Panc1 (cell line): ENCODE results near the gene PHOX2B. TPM values are rescaled to one million over a fixed set of nuclear protein-coding genes. Genes with fewer than 3 reads are reported as not detected.

Experiments used
- ATAC-seq: fragments of 200-7000 bp; cut with Tn5 transposase; 2 replicates; pipeline ENCODE4 v1.9.1; 2020; ENCODE audit warnings: mild to moderate bottlenecking, moderate library complexity
- BruUV-seq: library from RNA; stranded (reverse); fragments of 400-500 nt; replicated peaks from 2 replicates; lab custom pipeline; 2021; lab: Mats Ljungman, UMichigan
- CTCF ChIA-PET: fragments of 300-600 bp; sonication (Branson Sonifier 250); formaldehyde crosslinking; loops from one replicate; lab custom pipeline; 2022; ENCODE audit warnings: antibody characterized with exemption; lab: Charles Lee
- POLR2A ChIA-PET: fragments of 300-600 bp; sonication (Branson Sonifier 250); formaldehyde crosslinking; loops from one replicate; lab custom pipeline; 2022; ENCODE audit warnings: antibody characterized with exemption; lab: Charles Lee
- DNase-seq: peaks from one replicate; pipeline ENCODE4 v3.0.0-alpha.2; 2010; ENCODE audit warnings: low read depth, low spot score
- H3K27ac ChIP-seq: 2 replicates; pipeline ENCODE4 v1.5.1; 2011; ENCODE audit warnings: mild to moderate bottlenecking, low read length, inconsistent platforms
- H3K27me3 ChIP-seq: fragments of 200-500 bp; sonication (Bioruptor generic); 2 replicates; pipeline ENCODE4 v1.6.0; 2014; ENCODE audit warnings: low read length, inconsistent platforms; ENCODE audit not compliant: control insufficient read depth, insufficient read depth
- H3K36me3 ChIP-seq: fragments of 200-500 bp; sonication (Bioruptor generic); 2 replicates; pipeline ENCODE4 v1.5.1; 2014; ENCODE audit warnings: inconsistent platforms, mild to moderate bottlenecking, low read length, moderate library complexity; ENCODE audit not compliant: control insufficient read depth, insufficient read depth
- H3K4me1 ChIP-seq: 2 replicates; pipeline ENCODE4 v1.5.1; 2011; ENCODE audit warnings: inconsistent platforms, mild to moderate bottlenecking, low read length, moderate library complexity; ENCODE audit not compliant: control insufficient read depth, insufficient read depth
- H3K4me3 ChIP-seq, 2 experiments: 2 replicates each; pipeline ENCODE4 v1.5.1; 2011 to 2012; ENCODE audit warnings: low read depth in 2 of 2, low read length in 2 of 2, mild to moderate bottlenecking in 2 of 2, inconsistent platforms in 1 of 2, moderate library complexity in 1 of 2
- H3K9me3 ChIP-seq: fragments of 200-500 bp; sonication (Bioruptor generic); 2 replicates; pipeline ENCODE4 v1.5.1; 2014; ENCODE audit warnings: low read depth, mild to moderate bottlenecking, inconsistent platforms, low read length, moderate library complexity; ENCODE audit not compliant: control insufficient read depth, insufficient read depth
- POLR2AphosphoS5 ChIP-seq: IDR thresholded peaks from 2 replicates; pipeline ENCODE4 v1.6.1; 2012; ENCODE audit warnings: mild to moderate bottlenecking, low read depth, low read length, moderate library complexity
- SIN3A ChIP-seq: IDR thresholded peaks from 2 replicates; pipeline ENCODE4 v1.6.1; 2012; ENCODE audit warnings: low read depth, mild to moderate bottlenecking, low read length, moderate library complexity, borderline replicate concordance; ENCODE audit not compliant: insufficient read depth
- TCF7L2 ChIP-seq: IDR thresholded peaks from 2 replicates; pipeline ENCODE4 v1.6.1; 2011; ENCODE audit warnings: mild to moderate bottlenecking, low read depth, low read length, inconsistent platforms
- in situ Hi-C: cut with HindIII; loops from 2 replicates; pipeline ENCODE4 v1.10.0; 2016; ENCODE audit warnings: low sequenced_read_pairs, low pct_unique_long_range_greater_than_20kb
- intact Hi-C: fragments of 100-400 bp; cut with micrococcal nuclease; formaldehyde crosslinking; loops from one replicate; pipeline ENCODE4 v1.10.0; 2022; ENCODE audit not compliant: unreplicated experiment
- total RNA-seq: library from RNA; stranded (reverse); gene quantifications from one replicate; pipeline ENCODE4 v1.2.1, GENCODE V29; 2021; ENCODE audit not compliant: unreplicated experiment
- TF ChIP-seq, protein P1 (sequence below): fragments of 450-650 bp; IDR thresholded peaks from 2 replicates; pipeline ENCODE4 v1.5.1; 2017; ENCODE audit warnings: mild to moderate bottlenecking
- TF ChIP-seq, protein P2 (sequence below), 2 experiments: IDR thresholded peaks; 2 replicates each; pipeline ENCODE4 v1.6.1; 2011 to 2012; ENCODE audit warnings: low read depth in 2 of 2, control low read depth in 1 of 2, low read length in 1 of 2, mild to moderate bottlenecking in 1 of 2, moderate library complexity in 1 of 2; ENCODE audit not compliant: insufficient read depth in 1 of 2

Gene PHOX2B
- total RNA-seq, 1 experiment from 2014 or later, result not detected

DNA sequence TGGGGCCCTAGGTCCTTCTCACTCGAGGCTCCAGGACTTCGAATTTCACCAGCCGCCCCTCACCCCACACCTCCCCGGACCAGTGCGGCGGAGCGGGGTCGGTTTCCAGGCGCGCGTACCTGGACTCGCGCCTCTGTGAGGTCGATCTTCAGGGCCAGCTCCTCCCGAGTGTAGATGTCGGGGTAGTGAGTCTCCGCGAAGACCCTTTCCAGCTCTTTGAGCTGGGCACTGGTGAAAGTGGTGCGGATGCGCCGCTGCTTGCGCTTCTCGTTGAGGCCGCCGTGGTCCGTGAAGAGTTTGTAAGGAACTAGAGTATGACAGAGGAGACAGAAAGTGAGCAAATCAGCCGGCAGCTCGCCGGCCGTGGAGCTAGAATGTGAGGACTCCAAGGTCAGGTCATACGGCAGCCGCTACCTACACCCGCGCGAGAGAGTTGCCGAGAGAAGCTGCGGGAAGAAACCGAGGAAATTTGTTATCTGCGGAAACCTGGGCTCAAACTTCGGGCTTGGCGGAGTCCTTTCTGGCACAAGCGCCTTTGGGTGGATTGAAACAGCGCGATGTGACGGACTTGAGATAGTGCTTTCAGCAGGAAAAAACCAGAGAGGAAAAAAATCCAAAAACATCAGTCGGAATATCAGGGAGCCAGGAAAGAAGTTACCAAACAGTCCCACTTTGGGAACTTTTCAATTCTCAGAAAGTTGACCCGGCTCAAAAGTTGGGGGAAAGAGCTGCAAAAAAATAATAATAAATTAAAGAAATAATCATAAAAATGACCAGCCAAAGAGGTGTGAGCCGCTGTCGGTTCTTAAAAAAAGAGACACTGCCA is 1.1 kb downstream of the PHOX2B start:
- DNase-seq, result no peak
- TF ChIP-seq TCF7L2, result no peak
- BruUV-seq, result no TSS peak
- Histone ChIP-seq H3K27me3 (peaks cover 5% of the 10 kb centered on the region; the same call in 1 of the 2 replicates), H3K4me3 (no peak overlapping the region; a peak in 1 of 4 replicates), H3K9me3 (no peaks in the 10 kb centered on the region), H3K36me3 (no peaks in the 10 kb centered on the region), H3K4me1 (no peaks in the 10 kb centered on the region), H3K27ac (no peak overlapping the region)
- ATAC-seq, result no peak
- in situ Hi-C loops (no loop called here), intact Hi-C loops (no loop called here)
- POLR2A ChIA-PET, result no interaction called here
- CTCF ChIA-PET, result no interaction called here

GRCh38 chr4:41746440-41747229 is 1.9 kb downstream of the PHOX2B start:
- Histone ChIP-seq H3K27me3 (peaks cover 2% of the 10 kb centered on the region; the same call in 1 of the 2 replicates), H3K27ac (no peak overlapping the region), H3K4me3 (no peak overlapping the region; a peak in 1 of 4 replicates), H3K36me3 (no peaks in the 10 kb centered on the region), H3K4me1 (no peaks in the 10 kb centered on the region), H3K9me3 (no peaks in the 10 kb centered on the region)
- CTCF ChIA-PET, result no interaction called here
- POLR2A ChIA-PET, result no interaction called here
- ATAC-seq (no peak), DNase-seq (no peak)
- intact Hi-C loops, result no loop called here
- BruUV-seq, result no TSS peak
- in situ Hi-C loops, result no loop called here
- no peak for TF ChIP-seq POLR2AphosphoS5
- TF ChIP-seq SIN3A, result no peak
- TF ChIP-seq TCF7L2, result no peak
- TF ChIP-seq, protein P1, sequence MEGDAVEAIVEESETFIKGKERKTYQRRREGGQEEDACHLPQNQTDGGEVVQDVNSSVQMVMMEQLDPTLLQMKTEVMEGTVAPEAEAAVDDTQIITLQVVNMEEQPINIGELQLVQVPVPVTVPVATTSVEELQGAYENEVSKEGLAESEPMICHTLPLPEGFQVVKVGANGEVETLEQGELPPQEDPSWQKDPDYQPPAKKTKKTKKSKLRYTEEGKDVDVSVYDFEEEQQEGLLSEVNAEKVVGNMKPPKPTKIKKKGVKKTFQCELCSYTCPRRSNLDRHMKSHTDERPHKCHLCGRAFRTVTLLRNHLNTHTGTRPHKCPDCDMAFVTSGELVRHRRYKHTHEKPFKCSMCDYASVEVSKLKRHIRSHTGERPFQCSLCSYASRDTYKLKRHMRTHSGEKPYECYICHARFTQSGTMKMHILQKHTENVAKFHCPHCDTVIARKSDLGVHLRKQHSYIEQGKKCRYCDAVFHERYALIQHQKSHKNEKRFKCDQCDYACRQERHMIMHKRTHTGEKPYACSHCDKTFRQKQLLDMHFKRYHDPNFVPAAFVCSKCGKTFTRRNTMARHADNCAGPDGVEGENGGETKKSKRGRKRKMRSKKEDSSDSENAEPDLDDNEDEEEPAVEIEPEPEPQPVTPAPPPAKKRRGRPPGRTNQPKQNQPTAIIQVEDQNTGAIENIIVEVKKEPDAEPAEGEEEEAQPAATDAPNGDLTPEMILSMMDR, result no peak
- TF ChIP-seq, protein P2, sequence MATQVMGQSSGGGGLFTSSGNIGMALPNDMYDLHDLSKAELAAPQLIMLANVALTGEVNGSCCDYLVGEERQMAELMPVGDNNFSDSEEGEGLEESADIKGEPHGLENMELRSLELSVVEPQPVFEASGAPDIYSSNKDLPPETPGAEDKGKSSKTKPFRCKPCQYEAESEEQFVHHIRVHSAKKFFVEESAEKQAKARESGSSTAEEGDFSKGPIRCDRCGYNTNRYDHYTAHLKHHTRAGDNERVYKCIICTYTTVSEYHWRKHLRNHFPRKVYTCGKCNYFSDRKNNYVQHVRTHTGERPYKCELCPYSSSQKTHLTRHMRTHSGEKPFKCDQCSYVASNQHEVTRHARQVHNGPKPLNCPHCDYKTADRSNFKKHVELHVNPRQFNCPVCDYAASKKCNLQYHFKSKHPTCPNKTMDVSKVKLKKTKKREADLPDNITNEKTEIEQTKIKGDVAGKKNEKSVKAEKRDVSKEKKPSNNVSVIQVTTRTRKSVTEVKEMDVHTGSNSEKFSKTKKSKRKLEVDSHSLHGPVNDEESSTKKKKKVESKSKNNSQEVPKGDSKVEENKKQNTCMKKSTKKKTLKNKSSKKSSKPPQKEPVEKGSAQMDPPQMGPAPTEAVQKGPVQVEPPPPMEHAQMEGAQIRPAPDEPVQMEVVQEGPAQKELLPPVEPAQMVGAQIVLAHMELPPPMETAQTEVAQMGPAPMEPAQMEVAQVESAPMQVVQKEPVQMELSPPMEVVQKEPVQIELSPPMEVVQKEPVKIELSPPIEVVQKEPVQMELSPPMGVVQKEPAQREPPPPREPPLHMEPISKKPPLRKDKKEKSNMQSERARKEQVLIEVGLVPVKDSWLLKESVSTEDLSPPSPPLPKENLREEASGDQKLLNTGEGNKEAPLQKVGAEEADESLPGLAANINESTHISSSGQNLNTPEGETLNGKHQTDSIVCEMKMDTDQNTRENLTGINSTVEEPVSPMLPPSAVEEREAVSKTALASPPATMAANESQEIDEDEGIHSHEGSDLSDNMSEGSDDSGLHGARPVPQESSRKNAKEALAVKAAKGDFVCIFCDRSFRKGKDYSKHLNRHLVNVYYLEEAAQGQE (IDR thresholded peaks at IDR 0.05; ENCODE audit: insufficient read depth in 1 of 2, low read depth in 2 of 2, low read length in 1 of 2), result no peak
